Nephron (organoid): ENCODE data around the gene HDAC8.
A peak's percentile ranks its signal among the peaks of the same experiment; 100 is the strongest.

Experiments
- H3K27ac Mint-ChIP-seq, 3 experiments: 2 replicates each; pipeline ENCODE4 v1.8.0; 2020; ENCODE audit warnings: mixed read lengths in 3 of 3, mild to moderate bottlenecking in 2 of 3, moderate library complexity in 1 of 3
- H3K27me3 Mint-ChIP-seq: 2 replicates; pipeline ENCODE4 v1.8.0; 2021; ENCODE audit warnings: low read depth, mild to moderate bottlenecking, moderate library complexity, mixed read lengths
- H3K36me3 Mint-ChIP-seq: 2 replicates; pipeline ENCODE4 v1.8.0; 2020; ENCODE audit warnings: low read depth, mixed read lengths
- H3K4me1 Mint-ChIP-seq: 2 replicates; pipeline ENCODE4 v1.8.0; 2020; ENCODE audit warnings: mixed read lengths
- H3K4me3 Mint-ChIP-seq, 3 experiments: 2 replicates each; pipeline ENCODE4 v1.8.0; 2020; ENCODE audit warnings: mild to moderate bottlenecking in 3 of 3, mixed read lengths in 3 of 3, moderate library complexity in 2 of 3
- H3K9me3 Mint-ChIP-seq: 2 replicates; pipeline ENCODE4 v1.8.0; 2020; ENCODE audit warnings: mixed read lengths
- CTCF ChIP-seq, 3 experiments: fragments of 200-600 bp; sonication (generic); IDR thresholded peaks; one replicate each; pipeline ENCODE4 v1.5.0; 2021; ENCODE audit warnings: antibody characterized with exemption in 3 of 3; ENCODE audit not compliant: unreplicated experiment in 3 of 3

The HDAC8 gene

DNA sequence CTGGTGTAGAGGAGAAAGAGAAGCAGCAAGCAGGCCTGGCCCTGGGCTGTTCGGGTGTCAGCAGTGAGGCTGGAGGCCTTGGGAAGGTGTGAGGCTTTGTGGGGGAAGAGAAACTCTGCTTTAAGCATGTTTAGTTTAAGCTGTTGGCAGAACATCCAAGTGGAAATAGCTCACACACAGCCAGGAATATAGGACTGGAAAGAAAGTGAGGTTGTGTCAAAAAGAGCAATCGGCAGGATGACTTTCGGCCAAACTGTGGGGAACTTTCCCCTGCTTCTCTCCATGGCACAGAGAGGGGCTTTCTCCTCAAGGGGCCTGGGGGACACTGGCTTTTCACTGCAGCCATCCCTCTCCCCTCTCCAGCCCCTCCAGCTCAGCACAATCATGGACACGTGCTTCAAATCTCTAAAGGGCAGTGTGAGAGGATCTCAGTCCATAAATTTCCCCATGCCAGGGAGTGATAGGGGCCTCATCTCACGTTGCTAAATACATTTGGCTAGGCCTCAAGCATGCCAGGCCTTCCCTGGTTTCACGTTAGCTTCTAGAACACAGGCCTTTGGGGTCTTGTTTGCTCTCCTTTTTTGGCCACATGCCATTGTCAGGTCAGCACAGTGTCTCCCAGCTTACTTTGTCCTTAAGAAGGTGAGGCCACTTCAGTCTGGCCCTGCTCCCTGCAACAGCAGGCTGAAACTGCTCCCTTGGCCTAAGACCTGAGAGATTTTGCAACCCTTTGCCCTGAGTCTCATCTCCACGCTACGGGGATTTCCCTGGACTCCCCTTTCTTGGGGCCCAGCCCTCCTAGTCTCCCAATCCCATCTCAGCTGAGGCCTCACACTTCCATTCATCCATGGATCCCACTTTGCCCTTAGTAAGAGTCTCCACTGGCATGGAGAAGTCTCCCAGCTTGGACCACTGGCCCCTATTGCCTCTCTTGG lies 258.7 kb downstream of the HDAC8 start:
- Mint-ChIP-seq H3K27ac (peak overlapping the region in 2 of 3 experiments; percentile 24 to 27), H3K4me3 (no peak overlapping the region), H3K9me3 (peaks cover 11% of the 10 kb centered on the region), H3K27me3 (peaks cover 7% of the 10 kb centered on the region), H3K36me3 (no peaks in the 10 kb centered on the region), H3K4me1 (peaks cover 32% of the 10 kb centered on the region)
- TF ChIP-seq CTCF (IDR thresholded peaks at IDR 0.05; ENCODE audit: unreplicated experiment in 3 of 3), result no peak

DNA sequence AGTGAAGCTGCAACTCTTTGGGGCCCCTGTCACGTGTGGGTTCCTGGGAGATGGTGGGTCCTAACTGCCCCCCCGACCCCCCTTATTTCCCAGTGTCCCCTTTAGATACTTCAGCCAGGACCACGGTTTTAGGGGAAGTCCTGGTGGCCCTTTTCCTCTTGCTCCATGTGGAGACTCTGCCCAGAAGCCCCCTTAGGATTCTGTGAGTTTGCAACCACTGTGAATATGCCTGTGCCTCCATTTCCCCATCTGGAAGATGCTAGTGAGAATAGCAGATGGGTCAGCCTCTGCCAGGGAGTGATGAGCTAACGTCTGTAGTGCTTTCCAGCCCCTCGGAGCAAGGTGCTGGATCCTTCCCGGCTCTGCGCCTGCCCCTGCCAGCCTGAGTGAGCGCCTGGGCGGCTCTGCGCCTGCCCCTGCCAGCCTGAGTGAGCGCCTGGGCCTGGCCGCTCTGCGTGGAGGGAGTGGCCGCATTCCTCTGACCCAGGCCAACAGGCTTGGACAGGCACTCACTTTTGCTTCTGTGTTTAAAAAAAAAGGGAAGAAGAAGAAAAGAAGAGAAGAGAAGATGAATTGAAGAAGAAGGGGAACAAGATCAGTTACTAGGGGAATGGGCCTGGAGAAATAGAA lies 260.2 kb downstream of the HDAC8 start:
- no peak for TF ChIP-seq CTCF (IDR thresholded peaks at IDR 0.05; ENCODE audit: unreplicated experiment in 3 of 3)
- H3K27me3 Mint-ChIP-seq, result peaks cover 22% of the 10 kb centered on the region

DNA sequence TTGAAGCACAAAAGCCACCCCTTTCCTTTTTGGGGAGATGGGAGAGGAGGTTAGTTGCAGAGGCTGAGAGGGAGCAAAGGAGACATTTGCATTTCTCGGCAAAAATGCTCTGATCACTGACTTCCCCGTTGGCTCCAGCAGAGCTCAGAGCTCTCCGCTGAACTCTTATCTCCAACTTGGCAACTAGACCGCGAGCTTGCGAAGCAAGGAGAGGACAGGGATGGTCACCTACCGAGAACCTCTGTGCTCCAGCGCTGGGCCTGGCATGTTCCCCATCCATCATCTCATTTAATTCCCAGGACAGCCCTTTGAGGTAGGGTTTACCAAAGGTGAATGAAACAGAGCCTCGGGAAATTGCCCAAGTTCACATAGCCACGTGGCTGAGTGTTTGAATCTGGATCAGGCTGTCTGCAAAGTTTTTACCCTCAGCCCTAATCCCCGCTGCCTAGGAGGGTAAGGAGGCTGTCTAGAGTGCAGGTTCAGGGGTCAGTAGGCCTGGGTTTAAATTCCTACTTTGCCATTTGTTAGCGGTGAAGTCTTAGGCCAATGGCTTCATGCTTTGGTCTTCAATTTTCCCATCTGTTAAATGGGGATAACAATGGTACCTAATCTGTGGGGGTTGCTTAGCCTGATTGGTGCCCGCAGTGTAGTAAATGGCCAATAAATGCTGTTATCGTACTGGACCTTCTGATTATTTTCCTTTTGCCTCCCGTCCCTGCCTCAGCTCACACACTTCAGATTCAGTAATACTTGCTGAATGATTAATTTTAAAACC lies 263.2 kb downstream of the HDAC8 start:
- H3K36me3 Mint-ChIP-seq, result no peaks in the 10 kb centered on the region
- H3K4me1 Mint-ChIP-seq, result peaks cover 27% of the 10 kb centered on the region
- H3K9me3 Mint-ChIP-seq, result peaks cover 2% of the 10 kb centered on the region
- H3K27ac Mint-ChIP-seq, result no peak overlapping the region
- peaks cover 38% of the 10 kb centered on the region for H3K27me3 Mint-ChIP-seq
- H3K4me3 Mint-ChIP-seq, result peak overlapping the region; percentile 63 to 78 (median 76)
- no peak for TF ChIP-seq CTCF (IDR thresholded peaks at IDR 0.05; ENCODE audit: unreplicated experiment in 3 of 3)

More for the DNA sequence above, 260.2 kb downstream of the HDAC8 start:
- Mint-ChIP-seq H3K4me1 (peaks cover 40% of the 10 kb centered on the region), H3K9me3 (peaks cover 7% of the 10 kb centered on the region), H3K4me3 (no peak overlapping the region), H3K27ac (no peak overlapping the region), H3K36me3 (no peaks in the 10 kb centered on the region)

DNA sequence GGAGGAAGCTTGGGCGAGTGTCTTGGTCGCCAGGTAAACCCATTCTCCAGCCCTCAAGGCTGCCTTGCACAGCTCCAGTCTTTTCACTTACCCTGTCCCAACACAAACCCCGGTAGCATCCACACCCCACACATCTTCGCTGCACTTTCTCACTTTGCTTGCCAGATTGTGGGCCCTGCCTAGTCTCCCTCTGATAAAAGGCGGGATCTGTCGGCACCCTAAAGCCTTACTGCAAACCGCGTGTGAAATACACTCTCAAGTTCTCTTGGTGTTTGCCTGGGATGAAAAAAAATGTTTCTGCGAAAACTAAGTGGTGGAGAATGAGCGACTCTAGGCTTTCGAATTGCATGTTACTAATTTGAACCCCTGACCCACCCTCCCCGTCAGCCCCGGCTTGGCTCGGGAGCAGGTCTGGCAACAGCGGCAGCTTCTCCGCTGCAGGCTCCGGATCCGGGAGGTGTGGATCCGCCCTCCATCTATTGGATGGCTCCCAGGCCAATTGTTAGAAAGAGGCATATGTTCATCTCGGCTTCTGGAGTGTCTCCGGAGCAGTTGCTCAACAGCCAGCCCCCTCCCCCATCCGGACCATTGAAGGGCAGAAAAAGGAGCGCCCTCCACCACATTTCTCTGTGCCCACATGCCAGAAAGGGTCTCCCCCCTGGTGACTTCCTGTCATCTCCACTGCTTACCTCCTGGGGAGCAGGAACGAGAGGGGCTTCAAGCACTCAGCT lies 263.9 kb downstream of the HDAC8 start:
- TF ChIP-seq CTCF (IDR thresholded peaks at IDR 0.05; ENCODE audit: unreplicated experiment in 3 of 3), result no peak
- Mint-ChIP-seq H3K4me1 (peaks cover 24% of the 10 kb centered on the region), H3K27me3 (peaks cover 45% of the 10 kb centered on the region), H3K9me3 (peaks cover 2% of the 10 kb centered on the region), H3K27ac (no peak overlapping the region), H3K4me3 (peak overlapping the region; percentile 63 to 78 (median 76)), H3K36me3 (no peaks in the 10 kb centered on the region)

DNA sequence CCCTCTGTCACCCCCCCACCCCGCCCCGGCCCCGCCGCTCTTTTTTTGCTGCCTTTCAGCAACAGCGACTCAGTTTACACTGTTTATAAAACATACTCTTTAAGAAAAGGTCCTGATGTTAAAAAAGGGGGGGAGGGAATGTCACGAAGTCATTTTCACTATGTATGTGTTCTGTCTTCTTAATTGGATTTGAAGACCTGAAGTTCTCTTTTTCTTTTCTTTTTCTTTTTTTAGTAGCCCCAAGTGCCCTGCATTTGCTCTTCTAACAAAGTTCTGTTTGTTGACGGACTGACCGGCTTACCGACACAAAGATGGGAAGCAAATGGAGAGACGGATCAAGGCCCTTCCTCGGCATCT lies 264.5 kb downstream of the HDAC8 start:
- Mint-ChIP-seq H3K27ac (no peak overlapping the region), H3K36me3 (no peaks in the 10 kb centered on the region), H3K4me1 (peaks cover 18% of the 10 kb centered on the region), H3K4me3 (peak overlapping the region; percentile 63 to 78 (median 76)), H3K9me3 (no peaks in the 10 kb centered on the region), H3K27me3 (peaks cover 50% of the 10 kb centered on the region)
- TF ChIP-seq CTCF (IDR thresholded peaks at IDR 0.05; ENCODE audit: unreplicated experiment in 3 of 3), result no peak
